ENCODE results near the gene RNF14.
"Not testable (repeated sequence)": the region's sequence is repeated elsewhere in the genome, so short reads cannot be mapped to it uniquely, and the experiment has no call there.

The RNF14 gene

DNA sequence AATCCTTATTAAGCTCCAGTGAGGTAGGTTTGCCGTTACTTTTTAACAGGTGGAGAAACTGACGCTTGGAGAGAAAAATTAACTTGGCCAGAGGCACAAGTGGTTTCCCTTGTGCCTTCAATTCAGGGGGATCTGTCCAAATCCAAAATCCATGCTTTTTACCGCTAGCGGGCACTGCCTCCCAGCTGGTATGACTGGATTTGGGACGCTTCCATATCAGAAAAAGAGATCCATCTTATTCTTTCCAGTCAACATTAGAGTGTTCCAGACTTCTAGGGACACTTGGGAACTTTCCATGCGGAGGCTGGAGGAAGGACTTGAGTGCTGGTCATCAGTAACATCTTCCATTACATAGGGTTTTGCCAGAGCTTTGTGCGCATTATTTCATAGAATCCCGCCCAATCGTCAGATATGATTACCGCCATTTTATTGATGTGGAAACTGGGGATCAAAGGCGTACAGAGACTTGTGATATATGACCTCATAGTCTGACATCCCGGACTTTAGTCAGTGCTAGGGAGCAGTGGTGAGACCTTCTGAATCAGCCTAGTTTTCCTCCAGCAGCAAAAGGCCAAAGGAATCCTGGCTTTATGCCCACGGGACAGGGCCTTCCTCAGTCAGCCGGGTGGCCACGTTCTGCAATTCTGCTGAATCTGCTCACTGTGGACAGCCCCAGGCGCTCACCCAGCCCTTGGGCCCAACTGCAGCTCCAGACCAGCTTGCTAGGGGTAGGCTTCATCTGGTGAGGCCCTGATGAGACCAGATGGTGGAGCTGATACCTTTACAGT lies 45.0 kb downstream of the RNF14 start:
- no peak for DNase-seq (ENCODE audit: low read depth in 3 of 3)

GRCh38 chr5:142014911-142015584 lies 46.1 kb downstream of the RNF14 start:
- DNase-seq (ENCODE audit: low read depth in 3 of 3), result peak; percentile 20 to 44 (median 39)

GRCh38 chr5:142015781-142016533 lies 47.1 kb downstream of the RNF14 start:
- DNase-seq (ENCODE audit: low read depth in 3 of 3), result peak in 2 of 3 experiments; percentile 23 to 26

DNA sequence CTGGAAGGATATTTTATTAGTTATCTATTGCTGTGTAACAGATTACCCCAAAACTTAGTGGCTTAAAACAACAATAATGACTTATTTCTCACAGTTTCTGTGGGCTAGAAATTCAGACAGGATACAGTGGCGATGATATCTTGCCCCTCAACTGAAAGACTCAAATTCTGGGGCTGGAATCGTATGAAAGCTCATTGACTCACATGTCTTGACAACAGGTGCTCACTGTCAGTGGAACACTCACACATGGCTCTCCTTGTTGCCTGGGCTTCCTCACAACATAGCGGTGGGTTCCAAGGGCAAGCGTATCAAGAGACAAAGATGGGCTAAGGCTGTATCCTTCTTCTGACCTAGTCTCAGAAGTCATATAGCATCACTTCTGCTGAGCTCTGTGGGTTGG lies 47.7 kb downstream of the RNF14 start:
- no peak for DNase-seq (ENCODE audit: low read depth in 3 of 3)

- no peak for DNase-seq (ENCODE audit: low read depth in 3 of 3)
Measured at GRCh38 chr5:142017832-142018427, 49.0 kb downstream of the RNF14 start.

DNA sequence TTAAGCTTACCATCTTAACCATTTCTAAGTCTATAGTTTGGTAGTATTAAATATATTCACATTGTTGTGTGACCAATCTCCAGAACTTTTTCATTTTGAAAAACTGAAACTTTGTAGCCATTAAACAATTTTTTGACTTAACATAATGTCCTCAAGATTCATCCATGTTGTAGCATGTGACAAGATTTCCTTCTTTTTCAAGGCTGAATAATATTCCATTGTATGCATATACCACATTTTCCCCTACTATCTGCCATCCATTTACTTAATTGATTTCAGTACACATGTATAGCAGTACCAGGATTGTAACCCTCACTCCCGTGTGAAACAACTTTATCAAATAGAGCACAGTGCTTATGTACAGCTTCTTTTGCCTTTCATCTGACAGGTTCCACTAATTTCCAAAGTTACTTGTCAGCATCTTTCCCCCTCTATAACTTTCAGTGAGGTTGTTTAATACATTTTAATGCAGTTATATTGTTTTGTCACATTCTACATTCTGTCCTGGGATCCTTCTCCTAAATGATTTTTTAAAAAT lies 51.3 kb downstream of the RNF14 start:
- DNase-seq (ENCODE audit: low read depth in 3 of 3), result no peak

DNA sequence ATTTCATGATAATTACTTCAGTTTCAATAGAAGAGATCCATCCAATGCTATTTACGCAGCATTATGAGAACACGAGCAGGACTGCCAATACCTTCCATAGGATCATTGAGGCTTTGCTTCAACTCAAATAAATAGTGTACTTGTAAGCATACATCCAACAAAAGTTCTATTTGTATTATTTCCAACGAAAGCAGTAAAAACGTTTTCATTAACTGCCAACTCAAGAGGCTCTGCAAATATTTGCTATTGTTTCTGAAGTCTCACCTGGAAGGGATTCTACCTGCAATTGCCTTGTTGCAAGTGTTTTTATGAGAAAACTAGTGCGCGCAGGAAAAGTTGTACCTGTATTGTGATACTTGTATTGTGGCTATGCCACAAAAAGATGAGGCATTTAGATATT lies 54.9 kb downstream of the RNF14 start:
- DNase-seq (ENCODE audit: low read depth in 3 of 3), result no peak

GRCh38 chr5:142024771-142025304 lies 55.9 kb downstream of the RNF14 start:
- peak; percentile 67 to 74 (median 67) for DNase-seq (ENCODE audit: low read depth in 3 of 3)

DNA sequence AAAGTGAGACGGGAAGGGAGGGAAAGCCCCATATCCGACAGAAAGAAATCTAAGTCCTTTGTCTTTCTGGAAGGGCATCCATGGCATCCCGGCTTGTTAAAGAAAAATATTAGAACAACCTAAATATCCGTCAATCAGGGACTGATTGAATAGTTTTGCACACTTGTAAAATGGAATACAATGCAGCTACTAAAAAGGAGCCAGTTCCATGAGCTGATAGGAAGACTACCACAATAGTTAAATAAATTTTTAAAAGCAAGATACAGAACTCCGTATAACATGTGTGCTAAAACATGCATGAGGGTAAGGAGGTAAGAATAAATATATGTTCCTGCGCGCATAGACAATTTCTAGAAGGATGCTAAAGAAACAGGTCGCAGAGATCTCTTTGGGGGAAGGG lies 56.7 kb downstream of the RNF14 start:
- no peak for DNase-seq (ENCODE audit: low read depth in 3 of 3)

DNA sequence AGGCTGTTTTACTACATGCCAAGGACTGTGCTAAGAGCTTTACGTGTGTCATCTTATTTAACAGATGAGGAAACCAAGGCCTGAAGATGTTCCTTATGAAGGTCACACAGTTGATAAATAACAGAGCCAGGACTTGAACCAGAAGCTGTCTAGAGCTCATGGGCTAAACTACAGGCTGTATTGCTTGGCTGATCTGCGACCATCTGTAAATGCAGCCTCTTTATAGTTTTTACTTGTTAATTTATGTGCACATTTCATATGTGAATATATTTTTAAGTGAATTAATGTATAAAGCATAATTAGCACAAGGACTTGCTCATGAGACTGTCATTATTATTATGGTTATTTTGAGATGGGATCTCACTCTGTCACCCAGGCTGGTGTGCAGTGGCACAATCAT lies 63.2 kb downstream of the RNF14 start:
- DNase-seq (ENCODE audit: low read depth in 3 of 3), result no peak

DNA sequence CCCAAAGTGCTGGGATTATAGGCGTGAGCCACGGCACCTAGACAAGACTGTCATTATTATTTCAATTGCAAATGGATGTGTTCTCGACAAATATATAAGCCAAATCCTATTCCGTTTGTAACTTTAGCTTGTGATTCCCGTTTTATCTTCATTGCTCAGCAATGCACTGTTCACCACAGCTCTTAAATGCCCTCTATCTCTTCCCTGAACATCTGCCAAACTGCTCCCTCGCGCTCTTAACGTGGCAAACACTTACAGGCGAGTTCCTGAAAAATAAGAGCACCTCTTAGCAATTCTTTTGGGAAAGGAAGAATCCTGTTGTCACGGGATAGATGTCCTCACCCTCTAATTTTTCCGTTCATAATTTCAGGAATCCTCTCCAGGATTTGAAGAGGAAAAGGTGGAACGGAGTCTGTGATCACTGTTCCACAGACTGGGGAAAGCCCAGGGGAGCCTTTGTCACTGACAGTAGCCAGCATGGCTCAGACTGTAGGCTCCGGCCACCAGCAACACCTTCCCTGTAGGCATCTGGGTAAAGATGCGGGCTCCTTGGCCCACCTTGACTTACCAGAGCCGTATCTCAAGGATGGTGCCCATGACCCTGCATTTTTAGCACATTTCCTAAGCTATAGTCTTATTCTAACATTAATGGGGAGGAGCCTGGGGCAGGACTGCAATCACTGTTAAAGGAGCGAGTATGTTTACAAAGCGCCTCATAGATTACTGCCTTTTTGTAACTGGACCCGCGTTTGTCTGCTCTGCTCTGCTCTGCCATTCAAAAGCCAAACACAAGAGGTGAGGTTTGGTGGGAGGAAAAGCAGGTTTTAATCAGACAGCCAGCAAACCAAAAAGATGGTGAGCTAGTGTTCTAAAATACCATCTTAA lies 64.1 kb downstream of the RNF14 start:
- DNase-seq (ENCODE audit: low read depth in 3 of 3), result no peak

DNA sequence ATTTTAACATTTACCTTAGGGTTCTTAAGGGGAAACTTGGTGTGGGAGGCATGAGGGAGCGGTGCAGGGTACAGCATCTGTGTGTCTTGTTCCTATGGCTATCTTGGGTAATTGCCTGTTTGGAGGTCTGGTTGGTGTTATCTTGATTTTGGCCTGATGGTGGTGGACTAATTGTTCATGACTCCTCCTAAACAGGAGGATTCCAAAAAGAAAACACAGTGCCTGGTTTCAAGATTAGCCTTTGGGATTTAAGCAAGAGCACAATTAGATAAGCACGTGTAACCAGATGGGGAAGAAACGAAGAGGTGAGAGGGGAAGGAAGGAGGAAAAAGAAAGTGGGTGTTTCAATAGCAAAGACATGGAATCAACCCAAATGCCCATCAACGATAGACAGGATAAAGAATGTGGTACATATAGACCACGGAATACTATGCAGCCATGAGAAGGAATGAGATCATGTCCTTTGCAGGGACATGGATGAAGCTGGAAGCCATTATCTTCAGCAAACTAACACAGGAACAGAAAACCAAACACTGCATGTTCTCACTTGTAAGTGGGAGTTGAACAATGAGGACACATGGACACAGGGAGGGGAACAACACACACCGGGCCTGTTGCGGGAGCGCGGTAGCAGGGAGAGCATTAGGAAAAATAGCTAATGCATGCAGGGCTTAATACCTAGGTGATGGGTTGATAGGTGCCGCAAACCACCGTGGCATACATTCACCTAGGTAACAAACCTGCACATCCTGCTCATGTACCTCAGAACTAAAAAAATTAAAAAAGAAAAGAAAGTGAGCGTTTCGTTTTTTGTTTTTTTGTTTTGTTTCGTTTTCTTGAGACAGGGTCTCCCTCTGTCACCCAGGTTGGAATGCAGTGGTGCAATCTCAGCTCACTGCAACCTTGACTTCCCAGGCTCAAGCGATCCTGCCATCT lies 65.0 kb downstream of the RNF14 start:
- DNase-seq (ENCODE audit: low read depth in 3 of 3), result not testable (repeated sequence)

- DNase-seq (ENCODE audit: low read depth in 3 of 3), result no peak
Measured at GRCh38 chr5:142034994-142035393, 66.1 kb downstream of the RNF14 start.

DNA sequence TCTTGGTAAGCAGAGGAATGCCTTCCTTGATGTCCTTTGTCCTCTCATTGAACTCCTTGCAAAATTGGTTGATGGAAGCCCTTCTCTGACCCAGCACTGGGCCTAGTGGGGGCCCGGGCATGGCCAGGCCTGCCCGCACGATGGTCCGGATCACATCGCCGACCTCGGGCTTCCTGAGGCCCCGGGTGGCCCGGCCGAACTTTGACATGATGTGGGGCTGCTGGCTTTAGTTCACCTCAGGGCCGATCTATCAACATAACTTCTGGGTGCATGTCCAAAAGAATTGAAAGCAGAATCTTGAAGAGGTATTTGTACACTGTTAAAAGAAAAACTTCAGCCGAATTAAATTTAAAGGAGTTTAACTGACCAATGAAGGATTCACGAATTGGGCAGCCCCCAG lies 68.0 kb downstream of the RNF14 start:
- no peak for DNase-seq (ENCODE audit: low read depth in 3 of 3)

DNA sequence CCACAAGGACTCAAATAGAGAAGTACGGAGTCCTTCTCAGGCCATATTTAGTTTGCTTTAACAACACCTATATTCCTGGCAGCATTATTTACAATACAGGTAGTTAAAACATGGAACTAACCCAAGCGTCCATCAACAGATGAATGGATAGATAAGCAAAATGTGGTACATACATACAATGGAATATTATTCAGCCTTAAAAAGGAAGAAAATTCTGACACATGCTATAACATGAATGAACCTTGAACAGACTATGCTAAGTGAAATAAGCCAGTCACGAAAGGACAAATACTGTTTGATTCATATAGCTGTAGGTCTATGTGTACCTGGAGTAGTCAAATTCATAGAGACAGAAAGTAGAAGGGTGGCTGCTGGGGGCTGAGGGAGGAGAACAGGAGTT lies 68.7 kb downstream of the RNF14 start:
- DNase-seq (ENCODE audit: low read depth in 3 of 3), result not testable (repeated sequence)

- no peak for DNase-seq (ENCODE audit: low read depth in 3 of 3)
Measured at GRCh38 chr5:142038735-142039134, 69.8 kb downstream of the RNF14 start.

All from stimulated activated CD4-positive, alpha-beta T cell treated with anti-CD3 and anti-CD28 coated beads, TNF-alpha, amount 100 ng/mL, for 4 hours (primary cell).